GM12878 (cell line): ENCODE measurements around the gene KRT222. TPM values are rescaled to one million over a fixed set of nuclear protein-coding genes. Genes with fewer than 3 reads are reported as not detected.

Experiments used
- CBX3 ChIP-seq: fragments of 200-600 bp; sonication (generic); IDR thresholded peaks from 2 replicates; pipeline ENCODE4 v1.6.1; 2016; ENCODE audit warnings: low read depth, borderline replicate concordance
- CREM ChIP-seq: IDR thresholded peaks from 2 replicates; pipeline ENCODE4 v1.6.1; 2014; ENCODE audit warnings: antibody characterized with exemption, low read depth
- E4F1 ChIP-seq: fragments of 450-650 bp; IDR thresholded peaks from 2 replicates; pipeline ENCODE4 v1.6.1; 2018; ENCODE audit warnings: borderline replicate concordance, mild to moderate bottlenecking; ENCODE audit not compliant: partially characterized antibody
- ELK1 ChIP-seq: IDR thresholded peaks from 2 replicates; pipeline ENCODE4 v1.6.1; 2012; ENCODE audit warnings: low read depth, low read length, improper control_type of control experiment
- HSF1 ChIP-seq: fragments of 150-350 bp; IDR thresholded peaks from 2 replicates; pipeline ENCODE4 v1.6.1; 2014; ENCODE audit warnings: mild to moderate bottlenecking, low read depth, low read length
- JUND ChIP-seq: IDR thresholded peaks from 2 replicates; pipeline ENCODE4 v1.6.1; 2012; ENCODE audit warnings: low read depth, mild to moderate bottlenecking, low read length, improper control_type of control experiment, moderate library complexity
- MEF2B ChIP-seq: fragments of 450-650 bp; IDR thresholded peaks from 2 replicates; pipeline ENCODE4 v1.6.1; 2018; ENCODE audit warnings: mild to moderate bottlenecking, moderate library complexity; ENCODE audit not compliant: partially characterized antibody, poor library complexity, severe bottlenecking
- NFXL1 ChIP-seq: fragments of 450-650 bp; IDR thresholded peaks from 2 replicates; pipeline ENCODE4 v1.6.1; 2017; ENCODE audit warnings: antibody characterized with exemption, mild to moderate bottlenecking, borderline replicate concordance
- SPI1 ChIP-seq: IDR thresholded peaks from 2 replicates; pipeline ENCODE4 v1.6.1; 2011; ENCODE audit warnings: low read depth, mild to moderate bottlenecking, low read length, moderate library complexity, borderline replicate concordance; ENCODE audit not compliant: insufficient read depth
- SREBF2 ChIP-seq: IDR thresholded peaks from 2 replicates; pipeline ENCODE4 v1.6.1; 2012; ENCODE audit warnings: mild to moderate bottlenecking, low read length
- USF2 ChIP-seq: IDR thresholded peaks from 2 replicates; pipeline ENCODE4 v1.6.1; 2011; ENCODE audit warnings: low read depth, low read length, improper control_type of control experiment, borderline replicate concordance
- WRNIP1 ChIP-seq: IDR thresholded peaks from 2 replicates; pipeline ENCODE4 v1.6.1; 2011; ENCODE audit warnings: low read depth, low read length, improper control_type of control experiment, borderline replicate concordance
- polyA plus RNA-seq, 11 experiments: library from polyadenylated mRNA; depleted of rRNA in 4 of 11; unstranded in 6 of 11; stranded (reverse) in 5 of 11; fragments of >200 nt; fragmentation: Nextera tagmentation in 4 of 11; fragmentation: Illumina TruSeq in 1 of 11; extraction: Ambion mirVana in 4 of 11; extraction: Trizol in 1 of 11; gene quantifications; 1 replicate in 1 of 11; 2 replicates in 10 of 11; pipeline versions ENCODE4 v1.2.1 to v1.2.3, GENCODE V29; 2011 to 2016; ENCODE audit warnings: inconsistent platforms in 2 of 11, missing spikeins in 2 of 11, low read depth in 1 of 11
- total RNA-seq, 4 experiments: library from RNA; depleted of rRNA in 3 of 4; stranded (reverse); fragments of >200 nt in 3 of 4; fragmentation: Illumina TruSeq in 1 of 4; extraction: Trizol in 1 of 4; gene quantifications; 2 replicates each; pipeline versions ENCODE4 v1.2.1 to v1.2.3, GENCODE V29; 2013 to 2021

The KRT222 gene
- total and polyA plus RNA-seq, 10 of the 15 experiments (the other 5 are each of a cell fraction or from before 2014, with no cell fraction given) = 0.21 to 6.4 (median 0.54) TPM; not detected in 1

GRCh38 chr17:40666331-40666730 lies 1.4 kb upstream of the KRT222 start (continued):
- no peak for TF ChIP-seq HSF1
- TF ChIP-seq E4F1 = no peak
- TF ChIP-seq SPI1 = no peak
- TF ChIP-seq USF2 = no peak
- TF ChIP-seq SREBF2 = no peak
- no peak for TF ChIP-seq ELK1
- no peak for TF ChIP-seq WRNIP1
- TF ChIP-seq MEF2B = no peak
- no peak for TF ChIP-seq JUND
- no peak for TF ChIP-seq NFXL1
- no peak for TF ChIP-seq CBX3
- no peak for TF ChIP-seq CREM
- TF ChIP-seq, all 136 proteins: peak for 0
